Measurements from ENCODE around the gene TOMM7. TPM values are rescaled to one million over a fixed set of nuclear protein-coding genes. Genes with fewer than 3 reads are reported as not detected.

The TOMM7 gene
- total and polyA plus RNA-seq, 2 donors, result 291 to 377 TPM

- H3K9me3 ChIP-seq (ENCODE audit: control insufficient read depth in 2 of 2, insufficient read depth in 1 of 2, low read length in 1 of 2), result no peaks in the 10 kb centered on the region
- H3K27me3 ChIP-seq (ENCODE audit: control insufficient read depth in 2 of 2, insufficient read depth in 1 of 2, low read length in 1 of 2), result no peaks in the 10 kb centered on the region
- no peak for DNase-seq (ENCODE audit: low read depth in 6 of 9, low spot score in 9 of 9)
- 91% methylated on average over 7 of the region's 7 CpGs for WGBS
- no peak overlapping the region for H3K4me3 ChIP-seq (ENCODE audit: low read length in 2 of 2)
- H3K4me1 ChIP-seq (ENCODE audit: control insufficient read depth in 2 of 2, insufficient read depth in 2 of 2, low read length in 2 of 2), result no peaks in the 10 kb centered on the region
- no peak overlapping the region for H3K27ac ChIP-seq (ENCODE audit: low read depth in 1 of 2, low read length in 1 of 2)
- H3K36me3 ChIP-seq (ENCODE audit: control insufficient read depth in 2 of 2, insufficient read depth in 2 of 2, low read length in 1 of 2), result peaks cover 0 to 4% of the 10 kb centered on the region in 2 donors
Observed at GRCh38 chr7:22864855-22865601, 42.4 kb upstream of the TOMM7 start.

GRCh38 chr7:22864301-22864700 lies 41.7 kb upstream of the TOMM7 start:
- Histone ChIP-seq H3K27me3 (ENCODE audit: control insufficient read depth in 2 of 2, insufficient read depth in 1 of 2, low read length in 1 of 2) (no peaks in the 10 kb centered on the region), H3K27ac (ENCODE audit: low read depth in 1 of 2, low read length in 1 of 2) (no peak overlapping the region), H3K4me3 (ENCODE audit: low read length in 2 of 2) (no peak overlapping the region), H3K36me3 (ENCODE audit: control insufficient read depth in 2 of 2, insufficient read depth in 2 of 2, low read length in 1 of 2) (peaks cover 0 to 4% of the 10 kb centered on the region in 2 donors), H3K9me3 (ENCODE audit: control insufficient read depth in 2 of 2, insufficient read depth in 1 of 2, low read length in 1 of 2) (no peaks in the 10 kb centered on the region), H3K4me1 (ENCODE audit: control insufficient read depth in 2 of 2, insufficient read depth in 2 of 2, low read length in 2 of 2) (no peaks in the 10 kb centered on the region)
- WGBS, result 100% methylated on average over 1 of the region's 1 CpG
- no peak for DNase-seq (ENCODE audit: low read depth in 6 of 9, low spot score in 9 of 9)

GRCh38 chr7:22863156-22863899 lies 40.7 kb upstream of the TOMM7 start:
- Histone ChIP-seq H3K27me3 (ENCODE audit: control insufficient read depth in 2 of 2, insufficient read depth in 1 of 2, low read length in 1 of 2) (no peaks in the 10 kb centered on the region), H3K9me3 (ENCODE audit: control insufficient read depth in 2 of 2, insufficient read depth in 1 of 2, low read length in 1 of 2) (no peaks in the 10 kb centered on the region), H3K4me1 (ENCODE audit: control insufficient read depth in 2 of 2, insufficient read depth in 2 of 2, low read length in 2 of 2) (no peaks in the 10 kb centered on the region), H3K4me3 (ENCODE audit: low read length in 2 of 2) (no peak overlapping the region), H3K36me3 (ENCODE audit: control insufficient read depth in 2 of 2, insufficient read depth in 2 of 2, low read length in 1 of 2) (peaks cover 0 to 9% of the 10 kb centered on the region in 2 donors), H3K27ac (ENCODE audit: low read depth in 1 of 2, low read length in 1 of 2) (no peak overlapping the region)
- DNase-seq (ENCODE audit: low read depth in 6 of 9, low spot score in 9 of 9), result no peak
- WGBS, result 96% methylated on average over 8 of the region's 8 CpGs

GRCh38 chr7:22861576-22861975 lies 38.9 kb upstream of the TOMM7 start:
- no peaks in the 10 kb centered on the region for H3K4me1 ChIP-seq (ENCODE audit: control insufficient read depth in 2 of 2, insufficient read depth in 2 of 2, low read length in 2 of 2)
- no peak overlapping the region for H3K27ac ChIP-seq (ENCODE audit: low read depth in 1 of 2, low read length in 1 of 2)
- 95% methylated on average over 2 of the region's 2 CpGs for WGBS
- no peak overlapping the region for H3K4me3 ChIP-seq (ENCODE audit: low read length in 2 of 2)
- H3K36me3 ChIP-seq (ENCODE audit: control insufficient read depth in 2 of 2, insufficient read depth in 2 of 2, low read length in 1 of 2), result peaks cover 0 to 11% of the 10 kb centered on the region in 2 donors
- no peaks in the 10 kb centered on the region for H3K9me3 ChIP-seq (ENCODE audit: control insufficient read depth in 2 of 2, insufficient read depth in 1 of 2, low read length in 1 of 2)
- no peak for DNase-seq (ENCODE audit: low read depth in 6 of 9, low spot score in 9 of 9)
- H3K27me3 ChIP-seq (ENCODE audit: control insufficient read depth in 2 of 2, insufficient read depth in 1 of 2, low read length in 1 of 2), result no peaks in the 10 kb centered on the region

- 78% methylated on average over 4 of the region's 4 CpGs for WGBS
- DNase-seq (ENCODE audit: low read depth in 6 of 9, low spot score in 9 of 9), result no peak
- Histone ChIP-seq H3K27ac (ENCODE audit: low read depth in 1 of 2, low read length in 1 of 2) (no peak overlapping the region), H3K4me1 (ENCODE audit: control insufficient read depth in 2 of 2, insufficient read depth in 2 of 2, low read length in 2 of 2) (no peaks in the 10 kb centered on the region), H3K9me3 (ENCODE audit: control insufficient read depth in 2 of 2, insufficient read depth in 1 of 2, low read length in 1 of 2) (no peaks in the 10 kb centered on the region), H3K36me3 (ENCODE audit: control insufficient read depth in 2 of 2, insufficient read depth in 2 of 2, low read length in 1 of 2) (peaks cover 0 to 11% of the 10 kb centered on the region in 2 donors), H3K27me3 (ENCODE audit: control insufficient read depth in 2 of 2, insufficient read depth in 1 of 2, low read length in 1 of 2) (no peaks in the 10 kb centered on the region), H3K4me3 (ENCODE audit: low read length in 2 of 2) (no peak overlapping the region)
Observed at GRCh38 chr7:22860784-22861482, 38.3 kb upstream of the TOMM7 start.

GRCh38 chr7:22860337-22860736 lies 37.7 kb upstream of the TOMM7 start:
- Histone ChIP-seq H3K4me1 (ENCODE audit: control insufficient read depth in 2 of 2, insufficient read depth in 2 of 2, low read length in 2 of 2) (peaks cover 0 to 1% of the 10 kb centered on the region in 2 donors), H3K9me3 (ENCODE audit: control insufficient read depth in 2 of 2, insufficient read depth in 1 of 2, low read length in 1 of 2) (no peaks in the 10 kb centered on the region), H3K36me3 (ENCODE audit: control insufficient read depth in 2 of 2, insufficient read depth in 2 of 2, low read length in 1 of 2) (peaks cover 0 to 11% of the 10 kb centered on the region in 2 donors), H3K4me3 (ENCODE audit: low read length in 2 of 2) (no peak overlapping the region), H3K27me3 (ENCODE audit: control insufficient read depth in 2 of 2, insufficient read depth in 1 of 2, low read length in 1 of 2) (no peaks in the 10 kb centered on the region), H3K27ac (ENCODE audit: low read depth in 1 of 2, low read length in 1 of 2) (no peak overlapping the region)
- DNase-seq (ENCODE audit: low read depth in 6 of 9, low spot score in 9 of 9), result no peak
- 100% methylated on average over 2 of the region's 2 CpGs for WGBS

GRCh38 chr7:22859641-22860290 lies 37.1 kb upstream of the TOMM7 start:
- peaks cover 0 to 11% of the 10 kb centered on the region in 2 donors for H3K36me3 ChIP-seq (ENCODE audit: control insufficient read depth in 2 of 2, insufficient read depth in 2 of 2, low read length in 1 of 2)
- H3K4me1 ChIP-seq (ENCODE audit: control insufficient read depth in 2 of 2, insufficient read depth in 2 of 2, low read length in 2 of 2), result peaks cover 4 to 7% of the 10 kb centered on the region in 2 donors

GRCh38 chr7:22858640-22859561 lies 36.3 kb upstream of the TOMM7 start:
- Histone ChIP-seq H3K4me1 (ENCODE audit: control insufficient read depth in 2 of 2, insufficient read depth in 2 of 2, low read length in 2 of 2) (peaks cover 4 to 10% of the 10 kb centered on the region in 2 donors), H3K4me3 (ENCODE audit: low read length in 2 of 2) (no peak overlapping the region), H3K36me3 (ENCODE audit: control insufficient read depth in 2 of 2, insufficient read depth in 2 of 2, low read length in 1 of 2) (peaks cover 0 to 11% of the 10 kb centered on the region in 2 donors), H3K9me3 (ENCODE audit: control insufficient read depth in 2 of 2, insufficient read depth in 1 of 2, low read length in 1 of 2) (no peaks in the 10 kb centered on the region), H3K27ac (ENCODE audit: low read depth in 1 of 2, low read length in 1 of 2) (no peak overlapping the region), H3K27me3 (ENCODE audit: control insufficient read depth in 2 of 2, insufficient read depth in 1 of 2, low read length in 1 of 2) (no peaks in the 10 kb centered on the region)
- 96% methylated on average over 10 of the region's 10 CpGs for WGBS
- DNase-seq (ENCODE audit: low read depth in 6 of 9, low spot score in 9 of 9), result no peak

More at GRCh38 chr7:22859641-22860290, 37.1 kb upstream of the TOMM7 start:
- DNase-seq (ENCODE audit: low read depth in 6 of 9, low spot score in 9 of 9), result no peak
- H3K27ac ChIP-seq (ENCODE audit: low read depth in 1 of 2, low read length in 1 of 2), result no peak overlapping the region
- H3K27me3 ChIP-seq (ENCODE audit: control insufficient read depth in 2 of 2, insufficient read depth in 1 of 2, low read length in 1 of 2), result no peaks in the 10 kb centered on the region
- 97% methylated on average over 4 of the region's 4 CpGs for WGBS
- no peaks in the 10 kb centered on the region for H3K9me3 ChIP-seq (ENCODE audit: control insufficient read depth in 2 of 2, insufficient read depth in 1 of 2, low read length in 1 of 2)
- no peak overlapping the region for H3K4me3 ChIP-seq (ENCODE audit: low read length in 2 of 2)
